ENCODE results near the gene LRP1B. TPM values are rescaled to one million over a fixed set of nuclear protein-coding genes. Genes with fewer than 3 reads are reported as not detected.
"Not testable (repeated sequence)": the region's sequence is repeated elsewhere in the genome, so short reads cannot be mapped to it uniquely, and the experiment has no call there.

The LRP1B gene
- polyA plus RNA-seq, 12 donors, result 2.1 to 3.6 (median 3.0) TPM; not detected in 2

DNA sequence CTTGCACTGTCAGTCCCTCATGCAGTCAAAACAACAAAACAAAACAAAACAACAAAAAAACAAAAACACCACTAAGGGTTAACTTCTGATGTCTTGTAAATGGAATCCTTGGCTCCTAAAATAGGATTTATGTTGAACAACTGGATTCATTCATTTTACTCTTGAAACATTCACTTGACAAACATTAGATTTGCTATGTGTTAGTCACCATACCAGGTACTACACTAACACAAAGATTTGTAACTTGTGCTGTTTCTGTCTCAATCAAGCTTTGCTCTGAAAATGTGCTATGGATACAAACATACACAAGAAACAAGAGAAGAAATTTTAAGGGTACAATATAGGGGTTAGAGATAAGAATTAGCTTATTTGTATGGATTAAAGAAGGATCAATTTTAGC lies 812.8 kb downstream of the LRP1B start:
- no peak for DNase-seq

DNA sequence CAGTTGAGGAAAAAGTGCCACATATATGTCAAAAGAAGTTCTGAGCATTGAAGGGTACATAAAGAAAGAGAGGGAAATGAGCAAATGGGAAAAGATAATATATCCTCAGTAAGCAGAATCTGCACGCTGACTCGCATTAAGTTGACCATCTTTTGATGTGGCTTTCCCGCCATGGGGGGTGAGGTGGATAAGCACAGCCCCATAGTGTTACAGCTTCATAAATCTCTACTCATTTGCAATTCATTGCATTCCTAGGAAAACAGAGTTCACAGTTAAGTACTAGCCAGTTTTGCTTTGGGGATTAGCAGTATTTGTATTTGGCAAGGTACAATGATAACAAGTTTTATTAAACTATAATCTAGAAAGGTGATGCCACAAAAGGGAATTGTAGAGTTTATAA lies 814.2 kb downstream of the LRP1B start:
- DNase-seq, result no peak

DNA sequence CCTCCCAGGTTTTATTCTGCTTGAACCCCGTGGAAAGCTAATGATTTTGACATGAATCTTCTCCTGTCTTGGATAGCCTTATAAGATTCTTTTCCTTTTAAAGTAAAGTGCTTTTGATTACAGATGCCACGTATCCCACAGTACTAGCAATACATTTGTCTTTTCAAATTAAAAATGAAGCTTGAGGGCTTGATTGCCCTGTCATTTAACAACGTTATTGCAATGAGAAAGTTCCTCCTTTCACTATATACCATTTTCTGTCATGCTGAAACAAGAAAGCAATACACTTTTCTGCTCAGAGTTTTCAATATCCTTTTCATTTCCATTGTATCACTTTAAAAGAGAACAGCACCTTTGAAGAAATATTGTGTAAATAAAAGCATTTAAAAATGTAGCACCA lies 814.7 kb downstream of the LRP1B start:
- no peak for DNase-seq

DNA sequence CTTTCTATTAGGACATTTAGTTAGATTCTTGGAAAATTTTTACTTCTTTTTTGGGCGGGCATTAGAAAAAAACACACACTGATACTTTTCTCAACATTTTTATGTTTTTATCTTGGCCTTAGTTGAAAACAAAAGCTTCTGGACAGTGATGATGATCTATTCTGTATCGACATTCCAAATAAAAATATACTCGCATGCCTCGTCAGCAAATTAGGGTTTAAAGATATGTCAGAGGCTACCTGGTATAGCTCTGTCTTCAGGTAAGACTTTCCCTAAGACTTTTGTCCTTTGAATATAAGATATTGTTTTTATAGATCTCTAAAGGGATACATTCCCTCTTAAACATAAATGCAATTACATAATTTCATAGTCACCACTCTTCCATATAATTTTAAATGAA lies 816.8 kb downstream of the LRP1B start:
- DNase-seq, result no peak

DNA sequence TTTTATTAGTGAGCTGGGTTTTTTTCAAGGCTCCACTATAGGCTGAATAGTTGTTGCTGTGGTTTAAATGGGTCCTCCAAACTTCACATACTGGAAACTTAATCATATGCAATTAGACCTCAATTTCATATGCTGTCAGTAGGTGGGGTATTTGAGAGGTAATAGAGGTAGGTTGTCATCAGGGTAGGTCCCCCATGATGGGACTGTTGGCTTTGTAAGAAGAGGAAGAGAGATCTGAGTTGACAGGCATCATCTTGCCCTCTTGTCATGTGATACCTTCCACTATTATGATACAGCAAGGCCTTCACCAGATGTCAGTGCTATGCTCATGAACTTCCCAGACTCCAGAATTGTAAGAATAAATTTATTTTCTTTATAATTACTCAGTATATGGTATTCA lies 819.4 kb downstream of the LRP1B start:
- DNase-seq, result no peak

DNA sequence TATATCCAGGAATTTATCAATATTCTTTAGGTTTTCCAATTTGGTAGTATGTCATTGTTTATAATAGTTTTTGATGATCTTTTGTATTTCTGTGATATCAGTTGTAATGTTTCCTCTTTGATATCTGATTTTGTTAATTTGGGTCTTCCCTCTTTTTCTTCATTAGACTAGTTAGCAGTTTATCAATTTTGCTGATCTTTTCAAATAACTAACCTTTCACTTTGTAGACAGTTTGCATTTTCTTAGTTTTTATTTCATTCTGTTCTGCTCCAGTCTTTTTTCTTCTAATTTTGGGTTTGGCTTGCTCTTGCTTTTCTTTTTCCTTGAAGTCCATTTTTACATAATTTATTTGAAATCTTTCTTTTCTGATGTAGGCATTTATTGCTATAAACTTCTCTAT lies 824.4 kb downstream of the LRP1B start:
- no peak for DNase-seq

DNA sequence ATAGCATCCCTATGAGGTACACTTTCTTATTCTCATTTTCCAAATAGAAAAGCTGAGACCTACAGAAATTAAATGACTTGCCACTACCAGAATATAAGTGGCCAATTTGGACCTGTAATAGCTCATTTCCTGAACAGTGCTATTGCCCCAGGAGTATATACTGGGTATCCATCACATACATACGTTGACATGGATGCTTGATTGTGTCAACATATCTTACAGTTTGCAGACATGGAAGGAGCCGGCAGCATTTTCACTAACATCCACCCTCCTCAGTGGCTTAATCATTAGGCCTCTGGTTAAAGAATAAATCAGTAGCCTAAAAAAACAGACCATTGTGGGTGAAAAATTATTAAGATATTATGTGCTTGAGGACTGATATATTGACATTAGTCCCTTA lies 829.3 kb downstream of the LRP1B start:
- no peak for DNase-seq

DNA sequence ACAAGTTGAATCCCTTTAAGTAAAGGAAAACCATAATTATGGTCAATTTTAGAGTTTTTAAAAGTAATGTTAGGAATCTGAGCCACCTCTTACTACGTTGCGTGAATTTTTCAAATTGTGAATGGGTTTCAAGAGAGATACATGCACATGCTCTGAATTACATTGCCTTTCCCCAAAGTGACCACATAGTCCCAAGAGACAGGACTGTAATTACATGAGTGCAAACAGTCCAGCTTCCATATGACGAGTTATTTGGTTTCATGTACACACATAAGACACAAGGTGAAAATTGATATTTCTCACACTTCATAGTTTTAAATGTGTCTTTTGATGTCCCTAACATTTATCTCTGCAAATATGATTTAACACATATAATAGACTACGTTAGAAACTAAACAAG lies 850.8 kb downstream of the LRP1B start:
- no peak for DNase-seq

DNA sequence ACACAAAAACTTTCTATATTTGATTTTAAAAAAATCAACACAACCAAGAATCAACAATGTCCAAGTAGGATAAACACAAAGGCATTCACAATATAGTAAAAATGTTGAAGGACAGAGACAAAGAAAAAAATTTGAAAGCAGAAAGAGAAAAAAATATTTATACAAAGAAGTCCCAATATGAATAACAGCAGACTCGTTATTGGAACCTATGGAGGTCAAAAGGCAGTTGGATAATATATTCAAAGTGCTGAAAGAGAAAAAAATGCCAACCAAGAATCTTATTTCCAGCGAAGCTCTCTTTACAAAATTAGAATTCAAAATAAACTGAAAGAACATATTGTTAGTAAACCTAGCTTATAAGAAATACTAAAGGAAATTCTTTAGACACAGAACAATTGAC lies 859.5 kb downstream of the LRP1B start:
- DNase-seq, result no peak

DNA sequence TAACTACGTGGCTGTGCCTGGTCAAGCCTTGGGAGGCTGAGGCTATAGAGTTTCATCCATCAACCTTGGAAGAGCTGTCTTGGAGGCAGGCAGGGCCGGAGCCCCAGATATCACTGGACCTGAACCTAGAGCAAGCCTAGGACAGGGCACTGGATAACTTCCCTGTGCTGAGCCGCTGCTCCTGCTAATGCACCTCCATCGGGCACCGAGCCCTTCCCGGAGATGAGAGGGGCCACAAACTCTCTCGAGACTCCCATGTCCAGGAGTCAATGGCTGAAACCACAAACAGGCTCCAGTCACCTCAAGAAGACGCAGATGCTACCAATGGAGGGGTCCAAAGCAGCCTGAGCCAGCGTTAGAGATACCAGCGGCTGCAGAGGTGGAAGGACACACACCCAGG lies 866.0 kb downstream of the LRP1B start:
- DNase-seq, result no peak

DNA sequence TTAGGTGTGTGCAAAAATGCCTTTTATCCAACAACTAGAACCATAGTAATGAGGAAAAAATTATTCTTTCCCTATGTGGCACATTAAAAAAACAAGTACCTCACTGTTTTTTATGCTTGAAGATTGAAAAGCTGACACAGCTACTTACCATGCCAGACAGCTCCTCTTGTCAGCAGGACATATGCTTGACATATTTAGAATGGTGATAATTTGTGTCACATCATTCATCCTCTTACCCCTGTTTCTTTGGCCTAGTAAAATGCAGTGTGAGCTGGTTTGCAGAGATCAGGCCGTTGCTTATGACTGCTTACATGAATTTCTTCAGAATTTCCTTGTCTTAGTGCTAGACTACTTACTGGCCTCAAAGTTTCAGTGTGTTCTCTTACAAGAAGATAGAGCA lies 869.9 kb downstream of the LRP1B start:
- DNase-seq, result no peak

DNA sequence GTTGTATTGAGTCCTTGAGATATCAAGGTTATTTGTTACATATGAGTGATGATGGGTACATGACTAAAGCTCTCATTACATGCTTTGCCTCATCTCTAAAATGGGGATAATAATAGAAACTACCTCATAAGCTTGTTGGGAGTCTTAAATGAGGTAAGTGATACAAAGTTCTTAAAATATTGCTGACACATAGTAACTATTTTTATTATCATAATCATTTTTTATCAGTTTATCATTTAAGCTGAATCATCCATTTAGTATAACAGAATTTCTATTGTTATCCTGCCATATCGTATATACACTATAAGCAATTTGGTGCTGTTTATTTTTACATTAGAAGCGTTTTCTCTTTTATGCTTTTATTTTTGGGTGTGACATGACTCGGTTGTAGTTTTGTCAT lies 871.1 kb downstream of the LRP1B start:
- DNase-seq, result no peak

DNA sequence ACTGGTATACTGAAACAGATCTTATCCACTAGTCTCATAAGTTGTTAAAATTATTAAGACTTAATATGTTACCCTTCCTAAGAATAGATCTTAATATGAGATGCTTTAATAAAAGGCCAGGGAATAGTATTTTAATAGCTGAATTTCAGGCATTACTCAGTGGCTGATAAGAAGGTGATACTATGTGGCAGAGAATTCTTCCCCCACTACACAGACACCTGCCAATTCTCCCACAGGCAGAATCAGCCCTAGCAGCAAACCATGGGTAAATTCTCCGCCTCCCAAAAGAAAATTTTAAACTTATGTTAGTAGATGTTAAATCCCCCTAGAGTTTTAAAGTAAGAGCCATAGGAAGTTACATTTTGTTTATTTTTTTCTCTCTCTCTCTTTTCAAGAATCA lies 888.8 kb downstream of the LRP1B start:
- no peak for DNase-seq

DNA sequence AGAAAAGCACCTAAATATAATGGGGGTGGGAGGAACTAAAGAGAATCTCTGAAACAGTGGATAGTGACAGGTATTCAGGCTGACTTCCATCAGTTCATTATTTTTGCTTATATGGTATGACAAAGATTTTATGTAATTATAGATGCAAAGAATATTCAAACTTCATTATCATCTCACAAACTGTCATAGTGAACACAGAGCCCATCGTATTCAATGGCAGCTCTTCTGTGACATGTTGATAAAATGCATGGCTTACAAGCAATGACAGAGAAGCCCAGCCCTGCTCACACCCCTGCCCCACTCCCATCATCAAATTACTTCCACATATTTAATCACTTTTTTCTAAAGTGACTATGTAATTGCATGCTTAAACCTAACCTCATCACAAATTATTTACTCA lies 904.3 kb downstream of the LRP1B start:
- no peak for DNase-seq

DNA sequence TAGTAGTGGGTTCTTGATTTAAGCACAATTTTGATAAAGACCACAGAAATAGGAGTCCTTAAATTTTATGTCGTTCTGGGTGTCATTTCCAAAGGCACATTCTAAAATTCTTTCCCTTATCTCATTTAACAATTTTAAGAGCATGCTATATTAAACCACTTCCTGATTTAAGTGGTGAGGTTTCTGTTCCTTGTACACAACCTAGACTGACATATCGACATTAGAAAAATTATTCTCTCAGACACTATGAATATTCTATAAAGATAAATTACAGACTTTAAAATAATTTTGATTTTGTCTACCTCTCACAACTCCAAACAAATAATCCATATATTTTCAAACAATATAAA lies 923.8 kb downstream of the LRP1B start:
- no peak for DNase-seq

DNA sequence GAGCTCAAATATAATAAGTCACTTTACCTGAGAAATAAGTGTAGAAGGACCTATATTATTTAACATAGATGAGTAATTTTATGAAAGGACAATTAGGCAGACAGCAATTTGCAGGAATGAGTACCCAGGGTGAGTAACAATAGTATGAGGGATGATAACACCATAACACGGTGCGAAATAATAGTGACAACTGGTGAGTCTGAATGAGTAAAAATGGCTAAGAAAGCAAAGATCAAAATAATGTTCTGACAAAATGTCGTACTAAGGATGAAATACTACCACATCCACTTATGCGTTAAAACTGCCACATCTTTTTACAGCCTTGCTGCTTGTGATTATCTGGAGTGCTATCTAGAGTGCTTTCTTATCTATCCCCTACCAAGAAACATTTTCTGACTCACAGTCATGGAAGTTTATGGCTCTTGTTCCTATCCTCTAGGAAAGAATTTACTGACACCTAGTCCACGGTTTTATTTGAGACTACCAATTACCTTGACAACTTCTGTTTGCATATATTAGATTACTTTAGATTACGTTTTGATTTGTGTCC lies 929.7 kb downstream of the LRP1B start:
- DNase-seq, result no peak

DNA sequence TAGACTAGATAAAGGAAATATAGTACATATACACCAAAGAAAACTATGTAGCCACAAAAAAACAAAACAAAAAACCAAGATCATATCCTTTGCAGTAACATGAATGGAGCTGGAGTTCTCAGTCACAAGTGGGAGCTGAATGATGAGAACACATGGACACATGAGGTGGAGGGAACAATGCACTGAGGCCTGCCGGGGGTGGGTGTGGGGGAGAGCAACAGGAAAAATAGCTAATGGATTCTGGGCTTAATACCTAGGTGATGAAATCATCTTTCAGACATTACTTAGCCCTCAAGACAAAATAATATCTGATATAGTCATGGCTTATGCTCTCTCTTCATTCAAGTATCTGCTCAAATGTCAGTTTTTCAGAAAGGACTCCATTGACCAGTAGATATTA lies 930.6 kb downstream of the LRP1B start:
- no peak for DNase-seq

DNA sequence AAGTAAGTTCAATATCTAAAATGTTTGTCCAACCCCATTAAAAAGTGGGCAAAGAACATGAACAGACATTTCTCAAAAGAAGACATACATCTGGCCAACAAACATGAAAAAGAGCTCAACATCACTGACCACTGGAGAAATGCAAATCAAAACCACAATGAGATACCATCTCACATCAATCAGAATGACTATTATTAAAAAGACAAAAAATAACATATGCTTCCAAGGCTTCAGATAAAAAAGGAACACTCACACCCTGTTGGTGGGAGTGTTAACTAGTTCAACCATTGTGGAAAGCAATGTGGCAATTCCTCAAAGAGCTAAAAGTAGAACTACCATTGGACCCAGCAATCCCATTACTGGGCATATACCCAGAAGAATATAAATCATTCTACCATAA lies 931.1 kb downstream of the LRP1B start:
- DNase-seq, result no peak

DNA sequence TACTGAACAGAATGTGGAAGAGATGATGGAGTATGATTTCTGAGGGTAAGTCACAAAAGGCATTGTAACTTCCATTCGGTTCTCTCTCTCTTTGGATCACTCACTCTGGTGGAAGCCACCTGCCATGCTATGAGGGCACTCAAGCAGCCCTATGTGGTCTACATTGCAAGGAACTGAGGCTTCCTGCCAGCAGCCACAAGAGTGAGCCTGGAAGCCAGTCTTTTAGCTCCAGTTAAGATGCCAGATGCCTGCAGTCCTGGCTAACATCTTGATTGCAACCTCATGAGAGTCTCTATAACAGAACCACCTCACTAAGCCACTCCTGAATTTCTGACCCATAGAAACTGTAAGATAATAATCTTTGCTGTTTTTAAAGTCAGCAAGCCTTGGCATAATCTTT lies 935.7 kb downstream of the LRP1B start:
- DNase-seq, result no peak

DNA sequence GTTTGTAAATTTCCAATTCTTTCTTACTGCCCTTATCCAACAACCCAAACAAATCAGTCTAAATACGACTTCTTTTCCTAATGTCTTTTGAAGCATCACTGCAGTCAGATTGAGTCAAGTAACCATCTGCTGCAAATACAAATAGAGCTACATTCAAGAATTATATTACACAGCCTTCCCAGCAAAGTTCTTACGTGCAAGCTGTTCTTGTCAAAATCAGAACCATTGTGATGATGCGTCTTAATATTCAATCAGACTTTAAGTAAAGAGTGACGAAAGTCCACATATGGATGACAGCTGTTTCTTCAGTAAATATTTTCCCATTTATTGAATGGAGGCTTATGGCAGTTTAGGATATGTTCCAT lies 943.8 kb downstream of the LRP1B start:
- DNase-seq, result no peak

DNA sequence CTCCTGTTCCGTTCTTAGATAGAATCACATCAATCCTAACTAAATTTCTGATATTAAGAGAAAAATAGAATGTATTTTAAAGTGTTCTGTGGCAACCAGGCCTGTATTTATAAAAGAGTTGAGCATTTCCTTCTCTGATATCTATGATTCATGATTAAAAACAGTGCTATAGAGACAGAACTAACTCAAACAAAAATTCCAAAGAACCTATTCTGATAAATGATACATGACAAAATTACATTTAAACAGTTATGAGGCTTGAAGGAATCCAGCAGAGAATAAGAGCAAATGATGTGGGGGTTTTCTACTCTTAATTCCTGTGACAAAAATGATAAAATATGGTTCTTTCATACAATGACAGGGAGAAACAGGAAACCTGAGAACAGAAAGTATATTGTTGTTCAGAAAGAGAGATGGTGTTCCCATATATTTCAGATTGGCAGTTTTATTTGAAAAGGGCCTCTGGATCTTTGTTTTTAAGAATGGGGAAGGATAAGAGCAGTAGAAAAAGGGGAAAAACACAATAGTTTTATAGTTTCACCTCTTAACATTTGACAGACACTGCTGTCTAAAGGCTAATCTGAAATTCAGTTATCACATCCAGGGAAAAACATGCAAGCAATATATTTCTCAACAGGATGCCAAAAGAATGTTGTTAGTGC lies 944.3 kb downstream of the LRP1B start:
- DNase-seq, result no peak

DNA sequence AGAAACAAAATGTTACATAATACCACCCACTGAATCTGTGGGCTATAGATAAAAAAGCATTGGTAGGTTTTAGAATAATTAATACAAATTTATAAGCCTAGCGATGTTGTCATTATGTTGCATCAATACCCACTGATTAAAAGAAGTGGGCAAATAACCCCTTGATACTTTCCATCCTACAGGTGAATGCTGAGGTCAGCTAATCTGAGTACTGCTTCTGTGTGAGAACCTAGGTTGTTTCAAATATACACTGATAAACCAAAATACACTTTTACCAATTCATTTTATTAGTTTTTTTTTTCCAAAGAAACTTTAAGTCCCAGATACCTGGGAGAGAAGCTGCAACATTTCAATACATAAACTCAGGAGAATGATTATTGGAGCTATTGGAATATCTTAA lies 948.6 kb downstream of the LRP1B start:
- no peak for DNase-seq

DNA sequence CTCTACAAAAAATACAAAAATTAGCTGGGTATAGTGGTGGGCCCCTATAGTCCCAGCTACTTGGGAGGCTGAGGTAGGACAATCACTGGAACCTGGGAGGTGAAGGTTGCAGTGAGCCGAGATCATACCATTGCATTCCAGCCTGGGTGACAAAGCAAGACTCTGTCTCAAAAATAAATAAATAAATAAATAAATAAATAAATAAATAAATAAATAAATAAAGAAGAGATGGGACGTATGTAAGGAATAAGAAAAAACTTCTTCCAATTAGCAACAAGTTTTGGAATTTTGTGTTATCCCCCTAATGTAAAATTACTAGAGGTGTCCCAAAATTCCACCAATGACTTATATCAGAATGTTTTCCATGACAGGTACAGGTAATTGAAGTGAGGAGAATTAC lies 961.7 kb downstream of the LRP1B start:
- not testable (repeated sequence) for DNase-seq

DNA sequence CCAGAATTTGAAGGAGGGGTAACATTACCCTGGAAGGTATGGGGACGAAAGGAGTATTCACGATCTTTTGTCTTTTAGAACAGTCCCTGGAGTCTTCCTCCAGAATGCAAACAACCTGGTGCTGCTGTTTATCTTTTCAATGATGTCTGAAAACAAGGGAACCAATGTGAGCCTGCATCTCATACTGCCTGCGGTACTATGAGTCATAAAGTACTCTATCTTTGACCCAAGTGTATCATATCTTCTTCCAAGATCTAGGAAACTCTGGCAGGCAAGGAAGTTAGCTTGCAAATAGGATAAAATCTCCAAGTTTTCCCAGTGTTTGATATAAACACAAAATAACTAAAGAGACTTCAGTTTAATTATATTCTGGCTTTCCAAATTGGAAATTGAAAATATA lies 968.5 kb downstream of the LRP1B start:
- DNase-seq, result no peak
